Astrocyte of the hippocampus (primary cell): ENCODE data around the gene ANO2.
A peak's percentile ranks its signal among the peaks of the same experiment; 100 is the strongest.

ENCODE experiments used
- DNase-seq: peaks from one replicate; pipeline ENCODE4 v3.0.0; 2011; ENCODE audit warnings: low read depth, low spot score

ANO2 gene

DNA sequence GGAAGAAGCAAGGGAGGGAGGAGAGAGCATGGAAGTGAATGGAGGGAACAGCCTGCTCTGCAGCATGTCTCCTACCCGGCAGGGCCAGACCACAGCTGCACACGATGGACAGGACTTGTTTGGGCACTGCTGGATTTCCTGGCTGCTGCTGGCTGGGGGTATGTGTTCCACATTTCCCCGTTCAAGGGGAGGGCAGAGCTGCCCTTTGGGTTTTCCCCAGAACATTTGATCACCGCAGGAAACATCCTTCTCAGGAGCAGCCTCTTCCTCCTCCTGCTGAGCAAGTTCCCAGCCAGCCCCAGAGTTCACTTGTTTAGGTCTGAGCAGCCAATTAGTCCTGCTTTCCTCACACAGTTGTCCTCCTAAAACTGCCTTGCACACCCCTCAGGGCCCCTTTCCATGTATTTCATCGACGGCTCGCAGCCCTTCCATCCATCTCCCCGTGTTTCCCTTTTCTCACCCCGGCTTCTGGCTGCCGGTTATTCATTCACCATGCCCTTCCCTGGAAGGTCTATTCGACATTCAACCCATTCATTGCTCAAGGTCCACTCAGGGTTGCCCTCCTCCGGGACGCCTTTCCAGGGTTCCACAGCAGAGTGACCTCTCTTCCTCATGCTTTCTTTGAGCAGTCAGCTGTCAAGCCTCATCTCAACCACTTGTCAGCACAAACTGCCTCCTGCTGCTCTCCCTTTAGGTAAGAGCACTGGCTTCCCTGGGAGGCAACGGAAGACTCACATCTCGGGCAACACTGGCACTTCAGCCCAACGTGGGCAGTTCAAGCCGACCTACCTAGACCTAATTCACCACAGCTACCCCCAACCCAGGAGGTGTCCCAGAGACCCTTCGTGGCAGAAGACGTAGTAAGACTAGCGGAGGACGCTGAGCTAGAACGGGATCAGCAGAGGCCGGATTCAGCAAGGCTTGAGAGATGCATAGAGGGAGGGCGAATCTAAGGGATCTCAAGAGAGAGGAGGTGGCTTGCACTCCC is 20.1 kb upstream of the ANO2 start:
- no peak for DNase-seq

- no peak for DNase-seq
Observed at GRCh38 chr12:5963515-5963914, 18.5 kb upstream of the ANO2 start.

GRCh38 chr12:5960783-5961182 is 15.7 kb upstream of the ANO2 start:
- DNase-seq: no peak

- no peak for DNase-seq
Observed at GRCh38 chr12:5956987-5957386, 11.9 kb upstream of the ANO2 start.

GRCh38 chr12:5954661-5955060 is 9.6 kb upstream of the ANO2 start:
- no peak for DNase-seq

DNA sequence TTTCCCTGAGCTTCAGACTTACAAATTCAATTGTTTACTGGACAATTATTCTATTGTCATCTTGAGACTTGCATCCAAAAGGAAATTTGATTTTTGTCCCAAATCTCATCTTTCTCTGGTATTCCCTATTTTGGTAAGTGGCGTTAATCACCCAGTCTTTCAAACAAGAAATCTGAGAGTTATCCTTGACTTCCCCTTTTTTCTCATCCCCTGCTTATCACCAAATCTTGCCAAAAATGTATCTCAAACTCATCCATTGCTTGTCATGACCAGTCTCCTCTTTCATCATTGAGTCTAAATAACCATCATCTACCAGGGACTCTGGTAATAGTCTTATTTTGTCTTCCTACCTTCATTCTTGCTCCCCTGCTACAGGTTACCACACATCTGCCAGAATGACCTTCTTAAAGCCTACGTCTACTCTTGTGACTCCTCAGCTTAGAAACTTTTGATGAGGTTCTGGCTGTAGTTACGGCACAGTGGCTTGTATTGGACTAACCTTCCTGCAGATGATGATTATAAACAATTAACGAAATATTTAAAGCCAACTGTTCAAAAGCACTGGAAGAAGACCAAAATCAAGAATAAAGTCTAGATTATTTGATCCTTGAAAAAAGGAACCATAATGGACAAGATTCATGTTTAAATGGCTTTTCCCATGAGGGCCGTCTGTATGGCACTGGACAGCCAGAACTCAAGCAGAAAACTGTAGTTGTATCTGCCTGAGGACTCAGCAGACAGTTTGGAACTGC is 9.0 kb upstream of the ANO2 start:
- DNase-seq: no peak

DNA sequence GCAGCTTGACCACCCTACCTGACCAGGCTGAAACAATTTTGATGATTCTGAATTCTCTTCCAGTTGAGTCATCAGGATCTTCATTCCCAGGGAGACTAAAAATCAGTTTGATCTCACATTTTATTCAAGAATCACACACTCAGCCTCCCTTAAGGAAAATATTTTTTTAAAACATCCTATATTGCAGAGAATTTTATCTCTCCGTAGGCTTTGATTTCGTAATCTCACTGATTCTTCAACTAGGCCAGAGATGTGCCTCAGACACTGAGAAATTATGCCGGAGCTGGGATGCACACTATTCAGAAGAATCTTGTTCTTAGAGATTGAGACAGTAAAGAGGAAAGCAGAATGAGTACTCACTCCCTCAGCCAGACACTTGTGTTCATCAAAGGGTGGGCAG is 7.0 kb upstream of the ANO2 start:
- no peak for DNase-seq

- DNase-seq: no peak
Observed at GRCh38 chr12:5948696-5949095, 3.6 kb upstream of the ANO2 start.

DNA sequence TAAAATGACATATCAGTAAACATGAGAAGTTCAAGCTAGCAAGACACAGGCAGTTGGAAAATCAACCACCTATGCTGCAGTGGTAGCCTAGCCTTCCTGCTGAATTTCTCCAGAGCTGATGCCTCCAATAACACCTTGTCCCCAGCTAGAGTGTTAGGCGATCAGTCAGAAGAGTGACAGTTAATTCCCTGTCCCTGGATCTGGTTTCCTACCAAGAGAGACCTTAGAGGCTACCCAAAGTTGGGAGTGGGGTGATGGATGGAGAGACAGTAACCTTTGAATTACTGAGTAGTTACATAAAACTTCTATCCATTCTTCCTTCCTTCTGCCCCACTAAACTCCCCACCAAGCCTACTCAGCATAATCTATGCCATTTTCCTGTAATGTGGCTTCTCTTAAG is 1.9 kb upstream of the ANO2 start:
- DNase-seq: no peak

GRCh38 chr12:5946388-5946787 is 1.3 kb upstream of the ANO2 start:
- DNase-seq: no peak

GRCh38 chr12:5944688-5945070 is 380 bp downstream of the ANO2 start:
- peak; percentile 30 for DNase-seq

- DNase-seq: no peak
Observed at GRCh38 chr12:5944053-5944452, 1.0 kb downstream of the ANO2 start.

DNA sequence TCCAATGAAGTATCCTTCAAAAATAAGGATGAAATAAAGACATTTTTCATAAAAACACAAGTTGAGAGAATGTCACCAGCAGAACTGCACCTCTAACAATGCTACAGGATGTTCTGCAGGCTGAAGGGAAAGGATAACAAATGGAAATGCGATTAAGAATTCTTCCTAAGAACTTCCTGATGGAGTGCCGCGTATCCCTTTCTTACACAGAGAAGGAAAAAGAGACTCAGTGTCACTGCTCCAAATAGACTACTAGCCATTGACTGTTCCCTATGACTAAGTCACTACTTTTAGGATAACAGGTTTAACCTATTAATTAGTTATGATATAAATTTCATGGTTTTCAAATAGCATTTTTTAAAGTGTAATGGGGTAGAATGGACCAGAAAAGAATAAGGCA is 3.2 kb downstream of the ANO2 start:
- no peak for DNase-seq

DNA sequence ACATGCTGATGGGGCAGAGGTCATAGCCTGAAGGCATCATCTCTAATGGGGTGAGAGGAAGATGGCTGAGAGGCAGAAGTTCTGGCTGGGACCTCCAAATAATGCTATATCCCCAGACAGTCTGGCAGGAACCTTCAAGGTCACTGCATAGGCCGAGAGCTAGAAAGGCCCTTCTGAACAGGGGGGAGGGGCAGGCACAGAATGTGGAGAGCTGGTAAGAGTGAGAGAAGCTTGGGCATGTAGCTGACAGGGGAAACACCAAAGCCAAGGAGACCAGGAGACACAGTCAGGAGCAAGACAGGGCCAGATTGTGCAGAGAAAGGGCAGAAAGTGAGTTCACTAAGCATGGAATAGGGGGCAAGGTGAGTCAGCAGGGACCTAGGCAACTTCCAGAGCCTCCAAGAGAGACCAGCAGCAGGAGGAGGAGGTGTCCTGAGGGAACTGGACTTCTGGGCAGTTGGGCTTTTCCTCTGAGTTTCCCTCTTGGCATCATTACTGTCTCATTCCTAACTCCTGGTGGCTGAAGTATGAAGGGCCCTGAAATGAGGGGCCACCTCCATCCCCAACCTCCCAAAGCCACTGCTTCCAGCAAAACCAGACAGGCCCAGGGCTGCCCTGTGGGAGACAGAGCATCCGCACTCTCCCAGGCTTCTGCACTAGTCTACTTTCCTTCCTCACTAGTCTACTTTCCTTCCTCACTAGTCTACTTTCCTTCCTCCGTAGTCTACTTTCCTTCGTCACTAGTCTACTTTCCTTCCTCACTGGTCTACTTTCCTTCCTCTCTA is 17.1 kb downstream of the ANO2 start:
- no peak for DNase-seq

DNA sequence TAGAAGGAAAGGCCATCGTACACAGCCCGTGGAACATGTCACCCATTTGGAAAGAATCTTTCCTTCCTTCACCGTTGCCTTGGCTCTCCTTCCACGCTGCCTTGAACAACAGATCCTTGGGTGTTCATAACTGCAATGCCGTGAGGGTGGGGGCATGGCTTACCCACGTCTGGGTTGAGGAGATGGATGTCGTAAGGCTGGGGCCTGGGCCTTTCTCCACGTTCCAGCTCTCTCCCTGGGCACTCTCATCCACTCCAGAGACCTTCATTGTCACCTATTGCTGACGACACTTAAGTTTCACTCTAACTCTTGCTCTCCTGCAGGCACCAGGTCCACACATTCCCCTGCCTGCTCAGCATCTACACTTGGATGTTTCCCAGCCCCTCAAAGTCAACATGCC is 19.4 kb downstream of the ANO2 start:
- no peak for DNase-seq

DNA sequence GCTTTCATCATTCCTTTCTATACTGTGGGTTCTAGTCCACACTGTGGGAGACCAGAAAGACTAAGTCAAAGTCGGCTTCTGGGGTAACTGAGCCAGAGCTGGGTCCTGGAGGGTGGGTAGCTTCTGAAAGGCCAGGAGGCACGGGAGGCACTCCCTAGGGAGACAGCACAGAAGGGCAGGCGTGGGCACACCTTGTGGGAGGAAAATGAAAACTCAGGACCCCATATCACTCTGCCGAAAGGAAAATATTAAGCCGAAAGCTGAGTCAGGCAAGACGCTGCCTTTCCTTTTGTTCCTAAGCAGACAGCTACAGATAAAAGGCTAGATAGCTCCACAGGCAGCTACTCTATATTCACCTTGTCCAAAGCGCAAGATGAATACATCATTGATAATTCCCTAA is 20.7 kb downstream of the ANO2 start:
- no peak for DNase-seq

- no peak for DNase-seq
Observed at GRCh38 chr12:5923751-5924150, 21.3 kb downstream of the ANO2 start.

- DNase-seq: no peak
Observed at GRCh38 chr12:5923043-5923605, 21.9 kb downstream of the ANO2 start.

GRCh38 chr12:5921966-5922899 is 22.8 kb downstream of the ANO2 start:
- DNase-seq: no peak

GRCh38 chr12:5921027-5921909 is 23.8 kb downstream of the ANO2 start:
- no peak for DNase-seq
